NCI-H187 (cell line): ENCODE data around the gene MUC6.

Source experiments
- DNase-seq, 2 experiments: peaks; one replicate each; lab custom pipeline; 2025; lab: John Stamatoyannopoulos, UW

Gene MUC6

DNA sequence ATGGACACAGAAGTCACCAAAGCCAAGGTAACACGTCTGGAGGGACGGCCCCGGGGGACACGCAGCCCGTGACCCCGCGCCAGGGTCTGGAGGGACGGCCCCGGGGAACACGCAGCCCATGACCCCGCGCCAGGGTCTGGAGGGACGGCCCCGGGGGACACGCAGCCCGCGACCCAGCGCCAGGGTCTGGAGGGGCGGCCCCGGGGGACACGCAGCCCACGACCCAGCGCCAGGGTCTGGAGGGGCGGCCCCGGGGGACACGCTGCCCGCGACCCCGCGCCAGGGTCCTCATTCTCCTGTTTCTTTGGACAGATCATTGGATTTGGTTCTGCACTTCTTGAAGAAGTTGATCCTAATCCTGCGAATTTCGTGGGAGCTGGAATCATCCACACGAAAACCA is 27.1 kb downstream of the MUC6 start:
- DNase-seq, result no peak

GRCh38 chr11:1008803-1009145 is 27.7 kb downstream of the MUC6 start:
- no peak for DNase-seq

DNA sequence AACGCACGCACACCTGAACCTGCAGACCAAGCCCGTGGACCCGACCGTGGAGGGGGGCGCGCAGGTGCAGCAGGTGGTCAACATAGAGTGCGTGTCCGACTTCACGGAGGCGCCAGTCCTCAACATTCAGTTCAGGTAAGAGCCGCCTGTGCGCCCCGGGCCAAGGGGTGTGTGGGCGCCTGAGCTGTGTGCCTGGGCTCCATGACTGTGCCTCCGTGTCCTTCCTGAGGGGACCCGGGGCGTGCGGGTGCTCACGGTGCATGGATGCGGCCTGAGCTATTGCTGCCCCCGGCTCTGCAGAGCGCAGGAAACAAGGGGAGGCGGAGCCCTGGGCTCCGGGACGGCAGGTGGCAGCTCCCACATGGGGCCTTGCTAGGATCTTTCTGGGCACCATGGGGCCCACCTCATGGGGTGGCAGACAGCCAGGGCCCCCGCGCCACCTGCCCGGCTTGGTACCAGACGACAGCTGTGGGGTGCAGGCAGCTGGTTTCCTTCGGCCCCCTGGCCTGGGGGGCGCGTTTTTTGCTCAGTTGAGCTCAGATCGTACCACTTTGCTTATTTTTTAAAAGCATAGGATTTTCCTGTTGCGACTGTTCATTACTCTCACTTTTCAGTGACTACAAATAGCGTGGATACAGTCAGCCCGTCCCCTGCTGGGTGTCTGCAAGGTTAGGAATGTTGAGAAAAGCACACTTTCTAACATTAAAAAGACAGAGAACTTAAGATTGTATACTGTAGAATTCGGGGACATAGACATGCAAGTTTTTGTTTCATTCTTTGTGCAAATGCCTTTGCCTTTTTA is 28.3 kb downstream of the MUC6 start:
- no peak for DNase-seq

DNA sequence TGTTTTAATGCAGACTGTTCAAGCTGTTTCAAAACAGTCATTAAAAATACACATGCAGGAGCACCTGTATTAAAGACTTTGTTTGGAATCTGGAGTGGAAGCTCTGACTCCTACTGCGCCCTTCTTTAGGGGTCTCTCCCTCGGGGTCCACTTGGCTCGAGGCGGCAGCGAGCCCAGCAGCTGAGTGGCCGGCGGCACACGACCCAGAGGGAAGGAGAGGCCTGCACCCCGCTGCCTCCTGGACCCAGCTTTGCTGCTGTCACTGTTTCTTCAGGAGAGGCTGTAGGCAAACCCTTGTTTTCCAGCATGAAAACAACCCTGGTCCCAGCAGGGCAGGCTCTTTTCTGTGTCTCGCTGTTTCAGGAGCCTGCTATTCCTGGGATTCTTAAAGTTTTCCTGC is 29.2 kb downstream of the MUC6 start:
- DNase-seq, result no peak

GRCh38 chr11:1006762-1007161 is 29.8 kb downstream of the MUC6 start:
- DNase-seq, result peak; percentile 13 to 26

DNA sequence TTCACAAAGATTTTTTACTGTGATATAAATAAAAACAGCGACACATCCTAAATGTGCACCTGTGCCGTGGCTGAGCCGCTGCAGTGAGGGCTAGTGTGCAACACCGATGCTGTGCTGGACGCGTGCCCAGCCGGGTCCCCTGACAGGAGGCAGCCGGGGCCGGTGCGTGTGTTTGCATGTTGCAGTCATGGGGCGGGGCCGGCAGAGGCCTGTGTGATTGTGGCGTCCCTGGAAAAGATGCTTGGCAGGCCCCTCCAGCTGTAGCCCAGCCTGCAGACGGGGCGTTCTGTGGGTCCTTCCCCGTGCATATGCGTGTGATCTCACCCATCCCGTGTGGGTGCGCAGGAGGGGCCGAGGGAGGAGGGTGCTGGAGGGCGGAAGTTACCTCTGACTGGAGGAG is 30.6 kb downstream of the MUC6 start:
- DNase-seq, result peak; percentile 32

GRCh38 chr11:1003159-1003558 is 33.4 kb downstream of the MUC6 start:
- no peak for DNase-seq

- DNase-seq, result no peak
Measured at GRCh38 chr11:1002406-1002984, 34.0 kb downstream of the MUC6 start.

DNA sequence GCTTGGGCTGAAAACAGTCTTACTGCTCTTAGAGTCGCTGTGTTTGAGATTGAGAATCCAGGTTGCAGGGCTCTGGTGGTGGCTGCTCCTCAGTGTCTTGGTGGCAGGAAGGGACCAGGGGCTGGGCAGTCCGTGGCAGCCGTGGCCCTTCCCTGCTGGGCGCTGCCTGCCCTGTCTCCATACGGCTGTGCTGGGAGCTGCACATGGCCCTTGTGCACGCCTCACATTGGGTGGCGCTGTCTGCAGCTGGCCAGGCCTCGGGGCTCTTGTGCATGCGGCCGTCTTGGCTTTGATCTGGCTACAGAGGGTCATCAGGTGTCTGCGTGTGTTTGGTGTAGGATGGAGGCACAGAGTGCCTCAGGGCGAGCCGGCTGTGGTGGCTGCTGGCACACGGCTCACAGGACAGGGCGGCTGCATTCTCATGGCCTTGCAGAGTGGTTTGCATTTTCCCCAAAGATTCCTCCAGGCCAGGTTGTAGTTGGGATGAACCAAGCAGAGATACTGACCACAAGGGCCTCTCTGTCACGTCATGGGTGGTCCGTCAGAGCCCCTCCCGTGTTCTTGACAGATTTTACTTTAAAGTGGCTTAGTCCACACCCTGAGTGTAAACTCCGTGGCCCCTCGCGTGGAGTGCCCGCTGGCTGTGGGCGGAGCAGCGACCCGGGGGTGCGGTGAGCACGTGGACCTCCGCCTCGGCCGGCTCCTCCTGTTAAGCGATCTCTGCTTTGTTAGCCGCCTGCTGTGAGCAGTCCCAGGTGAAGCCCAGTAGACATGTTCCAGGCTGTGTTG is 34.7 kb downstream of the MUC6 start:
- DNase-seq, result no peak

GRCh38 chr11:1000357-1001278 is 35.9 kb downstream of the MUC6 start:
- DNase-seq, result no peak

DNA sequence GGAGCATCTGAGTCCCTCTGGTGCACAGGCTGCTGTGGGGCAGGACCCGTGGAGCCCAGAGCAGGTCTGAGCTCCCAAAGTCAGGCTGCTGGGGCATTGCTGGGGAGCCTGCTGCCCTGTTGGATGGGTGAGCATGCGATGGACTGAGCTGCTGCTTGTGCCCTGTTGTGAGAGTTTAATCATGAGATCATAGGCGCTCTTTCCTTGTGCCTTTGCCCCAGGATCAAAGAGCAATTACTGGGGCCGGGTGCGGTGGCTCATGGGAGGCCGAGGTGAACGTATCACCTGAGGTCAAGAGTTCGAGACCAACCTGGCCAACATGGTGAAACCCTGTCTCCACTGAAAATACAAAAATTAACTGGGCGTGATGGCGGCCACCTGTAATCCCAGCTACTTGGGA is 37.5 kb downstream of the MUC6 start:
- DNase-seq, result no peak

GRCh38 chr11:997907-998306 is 38.6 kb downstream of the MUC6 start:
- no peak for DNase-seq

DNA sequence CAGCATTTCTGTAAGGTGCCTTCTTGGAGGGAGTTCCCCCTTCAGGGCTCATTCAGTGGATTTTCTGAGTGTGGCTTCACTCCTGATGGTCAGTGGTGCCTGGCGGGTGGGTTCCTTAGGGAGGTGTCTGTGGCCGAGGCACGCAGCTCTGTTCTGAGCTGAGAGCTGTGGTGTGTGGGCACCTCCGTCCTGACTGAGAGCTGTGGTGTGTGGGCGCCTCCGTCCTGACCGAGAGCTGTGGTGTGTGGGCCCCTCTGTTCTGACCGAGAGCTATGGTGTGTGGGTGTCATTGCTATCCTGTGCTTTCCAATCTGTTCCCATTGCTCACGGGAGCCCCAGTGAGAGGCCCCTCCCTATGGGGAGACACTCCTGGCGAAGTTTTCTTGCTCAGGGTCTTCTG is 39.8 kb downstream of the MUC6 start:
- no peak for DNase-seq

- peak in 1 of 2 experiments; percentile 20 for DNase-seq
Measured at GRCh38 chr11:995752-996420, 40.6 kb downstream of the MUC6 start.

DNA sequence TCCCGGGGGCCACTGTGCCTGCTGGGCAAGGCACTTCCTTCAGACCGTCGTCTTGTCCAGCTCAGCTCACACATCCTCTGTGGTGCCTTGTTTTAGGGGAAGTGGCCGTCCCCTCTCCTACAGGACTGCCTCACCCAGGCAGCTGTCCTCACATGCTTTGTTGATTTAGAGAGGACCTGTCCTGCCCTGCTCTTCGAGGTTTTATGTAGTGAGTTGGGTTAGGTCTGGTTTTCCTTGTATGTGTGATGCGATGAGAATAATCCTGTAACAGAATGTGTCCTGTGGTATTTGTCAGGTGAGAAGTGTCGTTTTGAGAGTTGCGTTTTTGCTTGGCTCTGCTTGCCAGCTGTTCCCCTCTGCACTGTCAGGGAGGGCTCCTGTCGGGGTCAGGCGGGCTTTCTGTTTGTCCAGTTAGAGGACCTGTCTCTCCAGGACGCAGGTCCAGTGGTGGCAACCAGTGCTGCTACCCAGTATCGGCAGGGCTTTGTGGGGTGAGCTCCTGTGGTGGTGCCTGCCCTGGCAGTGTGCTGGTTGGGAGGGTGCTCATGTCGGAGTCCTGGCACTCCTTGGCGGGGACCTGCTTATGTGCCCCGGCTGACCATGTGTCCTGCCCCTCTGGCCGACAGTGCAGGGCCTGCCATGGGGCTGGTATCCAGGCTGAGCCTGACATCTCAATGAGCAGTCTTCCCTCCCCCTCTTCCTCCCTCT is 41.3 kb downstream of the MUC6 start:
- no peak for DNase-seq

- no peak for DNase-seq
Measured at GRCh38 chr11:993632-994167, 42.8 kb downstream of the MUC6 start.

GRCh38 chr11:992577-992976 is 43.9 kb downstream of the MUC6 start:
- DNase-seq, result no peak

- no peak for DNase-seq
Measured at GRCh38 chr11:991711-992307, 44.7 kb downstream of the MUC6 start.

GRCh38 chr11:991034-991433 is 45.5 kb downstream of the MUC6 start:
- no peak for DNase-seq

DNA sequence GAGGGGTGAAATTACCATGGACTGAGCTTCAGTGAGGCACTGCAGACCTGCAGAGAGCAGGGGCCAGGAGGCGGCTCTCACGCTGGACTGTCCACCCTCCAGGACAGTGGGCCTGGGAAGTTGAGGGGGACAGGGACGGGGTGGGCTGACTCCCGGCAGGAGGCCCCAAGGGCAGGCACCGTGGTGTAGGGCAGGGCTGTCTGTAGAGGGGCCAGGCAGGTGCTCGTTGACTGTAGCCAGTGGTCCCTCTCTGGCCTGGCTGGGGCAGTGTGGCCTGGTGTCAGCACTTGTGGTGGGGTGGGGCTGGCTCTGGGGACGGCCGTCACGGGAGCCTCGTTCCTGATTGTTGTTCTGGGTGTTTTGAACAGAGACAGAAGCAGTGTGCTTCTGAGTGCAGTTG is 46.4 kb downstream of the MUC6 start:
- DNase-seq, result no peak
